GM18861 (cell line): ENCODE measurements around the gene KLHDC7B.
"Not testable (repeated sequence)": the region's sequence is repeated elsewhere in the genome, so short reads cannot be mapped to it uniquely, and the experiment has no call there.

Experiments
- ATAC-seq: cut with Tn5 transposase; IDR thresholded peaks from one replicate; pipeline ENCODE4 v1.9.1; 2021; ENCODE audit not compliant: unreplicated experiment

The KLHDC7B gene

GRCh38 chr22:50529416-50529896 is 16.2 kb upstream of the KLHDC7B start:
- ATAC-seq = no peak

- no peak for ATAC-seq
These were observed 15.7 kb upstream of the KLHDC7B start, which contains the start of gene TYMP for GRCh38 chr22:50529897-50530579. Gene TYMP (minus strand): TSS chr22:50530012. CDS start chr22:50529709, 303 bp downstream.

- no peak for ATAC-seq
These were observed 15.2 kb upstream of the KLHDC7B start for GRCh38 chr22:50530580-50530876.

GRCh38 chr22:50530877-50531545 is 14.7 kb upstream of the KLHDC7B start:
- ATAC-seq = no peak

- ATAC-seq = no peak
These were observed 14.1 kb upstream of the KLHDC7B start for GRCh38 chr22:50531546-50531961.

- no peak for ATAC-seq
These were observed 13.6 kb upstream of the KLHDC7B start for GRCh38 chr22:50531962-50532674.

- no peak for ATAC-seq
These were observed 12.6 kb upstream of the KLHDC7B start for GRCh38 chr22:50532824-50533796.

GRCh38 chr22:50533856-50534711 is 11.6 kb upstream of the KLHDC7B start:
- ATAC-seq = not testable (repeated sequence)

GRCh38 chr22:50535113-50535512 is 10.6 kb upstream of the KLHDC7B start:
- no peak for ATAC-seq

- ATAC-seq = no peak
These were observed 9.5 kb upstream of the KLHDC7B start for GRCh38 chr22:50536226-50536625.

GRCh38 chr22:50537765-50538164 is 7.9 kb upstream of the KLHDC7B start:
- no peak for ATAC-seq

- no peak for ATAC-seq
These were observed 5.3 kb upstream of the KLHDC7B start for GRCh38 chr22:50540381-50540780.

- ATAC-seq = not testable (repeated sequence)
These were observed 4.1 kb upstream of the KLHDC7B start for GRCh38 chr22:50541667-50542026.

GRCh38 chr22:50542416-50542927 is 3.2 kb upstream of the KLHDC7B start:
- no peak for ATAC-seq

- no peak for ATAC-seq
These were observed 1.5 kb upstream of the KLHDC7B start for GRCh38 chr22:50544078-50544745.

GRCh38 chr22:50544746-50545253 is 899 bp upstream of the KLHDC7B start:
- ATAC-seq = no peak

GRCh38 chr22:50546326-50547262 is 895 bp downstream of the KLHDC7B start:
- no peak for ATAC-seq
